H9 (cell line): Measurements from ENCODE around the gene PGA3. TPM values are rescaled to one million over a fixed set of nuclear protein-coding genes. Genes with fewer than 3 reads are reported as not detected.
"Not testable (repeated sequence)": the region's sequence is repeated elsewhere in the genome, so short reads cannot be mapped to it uniquely, and the experiment has no call there.

Source experiments
- DNase-seq: peaks from one replicate; pipeline ENCODE4 v3.0.0-alpha.2; 2017
- H2AFZ ChIP-seq: one replicate; pipeline ENCODE4 v1.6.1; 2013; ENCODE audit warnings: mild to moderate bottlenecking, low read length, control low read depth, moderate library complexity
- H2AK5ac ChIP-seq: 2 replicates; pipeline ENCODE4 v1.6.1; 2013; ENCODE audit warnings: low read length, control low read depth, mixed read lengths; ENCODE audit not compliant: insufficient read length
- H2BK120ac ChIP-seq: one replicate; pipeline ENCODE4 v1.6.1; 2013; ENCODE audit warnings: low read depth, mild to moderate bottlenecking, low read length, control low read depth, inconsistent platforms; ENCODE audit not compliant: poor library complexity, severe bottlenecking
- H2BK12ac ChIP-seq: 2 replicates; pipeline ENCODE4 v1.6.1; 2013; ENCODE audit warnings: low read length, control low read depth, mixed read lengths, low read depth; ENCODE audit not compliant: insufficient read length
- H2BK15ac ChIP-seq: 2 replicates; pipeline ENCODE4 v1.6.1; 2013; ENCODE audit warnings: low read depth, low read length, control low read depth
- H2BK20ac ChIP-seq: one replicate; pipeline ENCODE4 v1.6.1; 2013; ENCODE audit warnings: low read depth, mild to moderate bottlenecking, low read length, control low read depth, inconsistent platforms; ENCODE audit not compliant: poor library complexity, severe bottlenecking
- H2BK5ac ChIP-seq: 2 replicates; pipeline ENCODE4 v1.6.1; 2013; ENCODE audit warnings: low read length, control low read depth, mixed read lengths; ENCODE audit not compliant: insufficient read length
- H3K14ac ChIP-seq: 2 replicates; pipeline ENCODE4 v1.6.1; 2013; ENCODE audit warnings: low read length, control low read depth; ENCODE audit not compliant: insufficient read depth
- H3K18ac ChIP-seq: 2 replicates; pipeline ENCODE4 v1.6.1; 2013; ENCODE audit warnings: low read depth, mild to moderate bottlenecking, mixed read lengths, low read length, control low read depth; ENCODE audit not compliant: insufficient read length
- H3K23ac ChIP-seq: 2 replicates; pipeline ENCODE4 v1.6.1; 2013; ENCODE audit warnings: low read length, control low read depth, mixed read lengths, low read depth; ENCODE audit not compliant: insufficient read length
- H3K23me2 ChIP-seq: 2 replicates; pipeline ENCODE4 v1.6.1; 2013; ENCODE audit warnings: low read depth, mild to moderate bottlenecking, mixed read lengths, low read length, control low read depth; ENCODE audit not compliant: insufficient read length, poor library complexity, severe bottlenecking
- H3K27ac ChIP-seq: 2 replicates; pipeline ENCODE4 v1.5.1; 2013; ENCODE audit warnings: low read length, control low read depth, mixed read lengths, low read depth; ENCODE audit not compliant: insufficient read length
- H3K27me3 ChIP-seq: 2 replicates; pipeline ENCODE4 v1.6.1; 2013; ENCODE audit warnings: low read length, control low read depth, inconsistent platforms; ENCODE audit not compliant: insufficient read depth
- H3K4ac ChIP-seq: 2 replicates; pipeline ENCODE4 v1.6.1; 2013; ENCODE audit warnings: low read depth, mild to moderate bottlenecking, control low read depth, inconsistent platforms, low read length, moderate library complexity
- H3K4me1 ChIP-seq: 2 replicates; pipeline ENCODE4 v1.6.1; 2013; ENCODE audit warnings: low read length, control low read depth, inconsistent platforms; ENCODE audit not compliant: insufficient read depth
- H3K4me2 ChIP-seq: 2 replicates; pipeline ENCODE4 v1.6.1; 2013; ENCODE audit warnings: low read length, control low read depth, mixed read lengths; ENCODE audit not compliant: insufficient read length, insufficient read depth
- H3K56ac ChIP-seq: 2 replicates; pipeline ENCODE4 v1.6.1; 2013; ENCODE audit warnings: low read depth, mild to moderate bottlenecking, mixed read lengths, low read length, control low read depth; ENCODE audit not compliant: insufficient read length
- H3K79me1 ChIP-seq: 2 replicates; pipeline ENCODE4 v1.6.1; 2013; ENCODE audit warnings: low read depth, mild to moderate bottlenecking, moderate library complexity, low read length, control low read depth, inconsistent platforms; ENCODE audit not compliant: insufficient read depth, poor library complexity, severe bottlenecking
- H3K79me2 ChIP-seq: 2 replicates; pipeline ENCODE4 v1.6.1; 2013; ENCODE audit warnings: low read length, control low read depth, inconsistent platforms; ENCODE audit not compliant: insufficient read depth
- H3K9ac ChIP-seq: 2 replicates; pipeline ENCODE4 v1.6.1; 2013; ENCODE audit warnings: low read length, control low read depth, mixed read lengths; ENCODE audit not compliant: insufficient read length; ENCODE audit errors: extremely low read depth
- H3K9me3 ChIP-seq: one replicate; pipeline ENCODE4 v1.6.1; 2013; ENCODE audit warnings: low read depth, low read length, inconsistent platforms; ENCODE audit not compliant: control insufficient read depth
- H3T11ph ChIP-seq: one replicate; pipeline ENCODE4 v1.6.1; 2013; ENCODE audit warnings: mild to moderate bottlenecking, low read length, control low read depth, inconsistent platforms
- H4K20me1 ChIP-seq: one replicate; pipeline ENCODE4 v1.6.1; 2013; ENCODE audit not compliant: control insufficient read depth, insufficient read length, insufficient read depth
- H4K5ac ChIP-seq: 2 replicates; pipeline ENCODE4 v1.6.1; 2013; ENCODE audit warnings: low read depth, mild to moderate bottlenecking, mixed read lengths, low read length, control low read depth; ENCODE audit not compliant: insufficient read length
- H4K8ac ChIP-seq: replicated peaks from 2 replicates; pipeline ENCODE4 v1.6.1; 2013; ENCODE audit warnings: low read length, control low read depth, mixed read lengths, low read depth; ENCODE audit not compliant: insufficient read length
- H4K91ac ChIP-seq: 2 replicates; pipeline ENCODE4 v1.6.1; 2013; ENCODE audit warnings: low read depth, mild to moderate bottlenecking, moderate library complexity, mixed read lengths, low read length, control low read depth; ENCODE audit not compliant: insufficient read length
- H3K27ac Mint-ChIP-seq, 3 experiments: 2 replicates in 2 of 3; 3 replicates in 1 of 3; pipeline ENCODE4 v1.8.0; 2020 to 2021; ENCODE audit warnings: mixed read lengths in 3 of 3, mild to moderate bottlenecking in 1 of 3, moderate library complexity in 1 of 3
- H3K27me3 Mint-ChIP-seq: 2 replicates; pipeline ENCODE4 v1.8.0; 2021; ENCODE audit warnings: low read depth, mild to moderate bottlenecking, moderate library complexity, mixed read lengths
- H3K36me3 Mint-ChIP-seq, 3 experiments: 2 replicates in 2 of 3; 3 replicates in 1 of 3; pipeline ENCODE4 v1.8.0; 2020 to 2021; ENCODE audit warnings: low read depth in 3 of 3, mixed read lengths in 3 of 3; ENCODE audit not compliant: insufficient read depth in 1 of 3
- H3K4me1 Mint-ChIP-seq, 2 experiments: 2 replicates each; pipeline ENCODE4 v1.8.0; 2020; ENCODE audit warnings: mixed read lengths in 2 of 2
- H3K4me3 Mint-ChIP-seq, 2 experiments: 2 replicates in 1 of 2; 3 replicates in 1 of 2; pipeline ENCODE4 v1.8.0; 2020 to 2021; ENCODE audit warnings: mild to moderate bottlenecking in 2 of 2, mixed read lengths in 2 of 2, moderate library complexity in 1 of 2
- H3K9me3 Mint-ChIP-seq, 2 experiments: 2 replicates in 1 of 2; 3 replicates in 1 of 2; pipeline ENCODE4 v1.8.0; 2020; ENCODE audit warnings: mild to moderate bottlenecking in 2 of 2, mixed read lengths in 2 of 2, moderate library complexity in 1 of 2
- whole genome bisulfite sequencing: extraction: QIAGEN DNeasy Blood & Tissue Kit; methylation state at CpG from one replicate; pipeline ENCODE4 v1.1.7; 2013; ENCODE audit warnings: missing lambda C conversion rate, low lambda C conversion rate, mixed read lengths; ENCODE audit not compliant: insufficient read length; ENCODE audit errors: extremely low coverage; 5-methylcytosine and 5-hydroxymethylcytosine counted together
- total RNA-seq: library from RNA; stranded (reverse); gene quantifications from 2 replicates; pipeline ENCODE4 v1.2.1, GENCODE V29; 2021

Gene PGA3
- total RNA-seq, 1 experiment from 2014 or later = not detected

DNA sequence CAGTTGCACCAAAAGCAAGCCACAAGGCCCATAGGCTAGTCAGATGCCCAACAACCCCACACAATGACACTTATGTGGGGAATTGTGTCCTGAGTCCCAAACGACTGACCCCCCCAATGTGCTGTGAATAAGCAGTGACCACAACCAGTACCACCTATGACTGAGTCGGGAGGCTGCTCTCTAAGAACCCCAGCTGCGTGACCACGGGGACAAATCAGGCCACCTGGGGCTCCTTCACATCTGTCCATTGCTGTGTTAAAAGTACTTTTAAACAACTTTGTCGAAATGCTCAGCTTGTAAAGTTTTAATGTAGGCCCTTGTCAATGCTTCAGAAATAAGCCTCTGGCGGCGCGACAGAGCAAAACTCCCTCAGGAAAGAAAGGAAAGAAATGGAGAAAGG is 37.0 kb downstream of the PGA3 start:
- not testable (repeated sequence) for H3K4me1 Mint-ChIP-seq, H3K4me2 ChIP-seq, H3K9me3 ChIP-seq, H4K5ac ChIP-seq, H2BK120ac ChIP-seq, H3K9ac ChIP-seq, H4K8ac ChIP-seq, H3K4ac ChIP-seq, H3K9me3 Mint-ChIP-seq, H3K79me2 ChIP-seq, H2BK15ac ChIP-seq, H3K56ac ChIP-seq, H3K18ac ChIP-seq, H3K36me3 Mint-ChIP-seq, H3K23me2 ChIP-seq, H4K20me1 ChIP-seq, H2BK12ac ChIP-seq, H2AFZ ChIP-seq, DNase-seq, H3K27me3 ChIP-seq, H3K4me1 ChIP-seq, H3K27me3 Mint-ChIP-seq, H2BK20ac ChIP-seq, H3K14ac ChIP-seq, H3T11ph ChIP-seq, H4K91ac ChIP-seq, H2BK5ac ChIP-seq, H2AK5ac ChIP-seq, H3K23ac ChIP-seq, H3K27ac ChIP-seq, H3K79me1 ChIP-seq, H3K27ac Mint-ChIP-seq
- WGBS = no CpG with 5 or more reads among the region's 8 CpGs
- 0 out of 5 replicates have a peak overlapping the region, but pooled peaks of 1 of the 2 experiments have one; percentile 38 for H3K4me3 Mint-ChIP-seq

DNA sequence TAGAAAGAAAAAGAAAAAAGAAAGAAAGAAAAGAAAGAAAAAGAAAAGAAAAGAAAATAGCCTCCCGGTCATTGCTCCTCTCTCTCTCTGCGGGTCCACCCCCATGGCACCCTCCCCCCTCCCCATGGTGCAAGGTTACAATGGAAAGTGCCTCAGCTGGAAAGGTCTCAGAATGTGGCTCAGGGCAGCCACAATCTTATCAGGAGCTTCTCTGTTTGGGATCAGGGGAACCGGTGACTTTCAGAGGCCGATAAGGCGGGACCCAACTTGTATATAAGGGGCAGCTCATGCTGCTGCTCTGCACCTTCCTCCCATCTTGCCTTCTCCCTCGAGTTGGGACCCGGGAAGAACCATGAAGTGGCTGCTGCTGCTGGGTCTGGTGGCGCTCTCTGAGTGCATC is 37.6 kb downstream of the PGA3 start, which contains the start of gene PGA5:
PGA5 (plus strand) TSS at position 301 of the 400 bp plus-strand sequence; CDS start at position 353, 52 bp downstream.
- not testable (repeated sequence) for H3K27ac Mint-ChIP-seq, H3K4me1 ChIP-seq, H3K4ac ChIP-seq, H3K18ac ChIP-seq, H3K56ac ChIP-seq, H3K27ac ChIP-seq, H3K9ac ChIP-seq, H2BK15ac ChIP-seq, DNase-seq, H4K20me1 ChIP-seq, H4K91ac ChIP-seq, H2BK12ac ChIP-seq, H3K14ac ChIP-seq, H3K4me1 Mint-ChIP-seq, H3K27me3 ChIP-seq, H3K9me3 Mint-ChIP-seq, H3K79me1 ChIP-seq, H3K23me2 ChIP-seq, H2AK5ac ChIP-seq, H3K9me3 ChIP-seq, H3T11ph ChIP-seq, H4K8ac ChIP-seq, H3K27me3 Mint-ChIP-seq, H2BK5ac ChIP-seq, H4K5ac ChIP-seq, H3K4me2 ChIP-seq, H3K23ac ChIP-seq, H2AFZ ChIP-seq, H3K79me2 ChIP-seq, H2BK20ac ChIP-seq, H2BK120ac ChIP-seq, H3K36me3 Mint-ChIP-seq
- 0 out of 5 replicates have a peak within 1 kb of the TSS, but pooled peaks of 1 of the 2 experiments have one; percentile 38 for H3K4me3 Mint-ChIP-seq
- WGBS = no CpG with 5 or more reads among the region's 8 CpGs
